ENCODE data around the gene PRDM16. TPM values are rescaled to one million over a fixed set of nuclear protein-coding genes. Genes with fewer than 3 reads are reported as not detected.

PRDM16 gene
- total and polyA plus RNA-seq, 3 donors from 2014 or later, result 2.1 to 5.6 (median 4.7) TPM

- H3K27me3 ChIP-seq, result no peaks in the 10 kb centered on the region
- H3K27ac ChIP-seq, result no peak overlapping the region
- peaks cover 21% of the 10 kb centered on the region for H3K4me1 ChIP-seq
- DNase-seq, result no peak
- H3K36me3 ChIP-seq (ENCODE audit: low read depth, missing control alignments), result no peaks in the 10 kb centered on the region
- TF ChIP-seq, protein P1, sequence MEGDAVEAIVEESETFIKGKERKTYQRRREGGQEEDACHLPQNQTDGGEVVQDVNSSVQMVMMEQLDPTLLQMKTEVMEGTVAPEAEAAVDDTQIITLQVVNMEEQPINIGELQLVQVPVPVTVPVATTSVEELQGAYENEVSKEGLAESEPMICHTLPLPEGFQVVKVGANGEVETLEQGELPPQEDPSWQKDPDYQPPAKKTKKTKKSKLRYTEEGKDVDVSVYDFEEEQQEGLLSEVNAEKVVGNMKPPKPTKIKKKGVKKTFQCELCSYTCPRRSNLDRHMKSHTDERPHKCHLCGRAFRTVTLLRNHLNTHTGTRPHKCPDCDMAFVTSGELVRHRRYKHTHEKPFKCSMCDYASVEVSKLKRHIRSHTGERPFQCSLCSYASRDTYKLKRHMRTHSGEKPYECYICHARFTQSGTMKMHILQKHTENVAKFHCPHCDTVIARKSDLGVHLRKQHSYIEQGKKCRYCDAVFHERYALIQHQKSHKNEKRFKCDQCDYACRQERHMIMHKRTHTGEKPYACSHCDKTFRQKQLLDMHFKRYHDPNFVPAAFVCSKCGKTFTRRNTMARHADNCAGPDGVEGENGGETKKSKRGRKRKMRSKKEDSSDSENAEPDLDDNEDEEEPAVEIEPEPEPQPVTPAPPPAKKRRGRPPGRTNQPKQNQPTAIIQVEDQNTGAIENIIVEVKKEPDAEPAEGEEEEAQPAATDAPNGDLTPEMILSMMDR (IDR thresholded peaks at IDR 0.05), result no peak
- no peak for TF ChIP-seq POLR2A (IDR thresholded peaks at IDR 0.05)
- H3K9me3 ChIP-seq, result no peaks in the 10 kb centered on the region
- WGBS, 2 donors, result 91 to 95% methylated on average over 8 to 21 of the region's 21 CpGs
- no peak overlapping the region for H3K4me3 ChIP-seq
- intact Hi-C loops (cut with DNase I; ENCODE audit: low total_unique reads), result no loop called here
These were observed 36.5 kb upstream of the PRDM16 start for GRCh38 chr1:3032371-3033039.

- intact Hi-C loops (cut with DNase I; ENCODE audit: low total_unique reads), result no loop called here
- peaks cover 21% of the 10 kb centered on the region for H3K4me1 ChIP-seq
- H3K9me3 ChIP-seq, result no peaks in the 10 kb centered on the region
- H3K36me3 ChIP-seq (ENCODE audit: low read depth, missing control alignments), result no peaks in the 10 kb centered on the region
- no peak overlapping the region for H3K27ac ChIP-seq
- no peak overlapping the region for H3K4me3 ChIP-seq
- DNase-seq, result no peak
- WGBS, 2 donors, result 89 to 93% methylated on average over 23 to 25 of the region's 25 CpGs
- no peaks in the 10 kb centered on the region for H3K27me3 ChIP-seq
- no peak for TF ChIP-seq POLR2A (IDR thresholded peaks at IDR 0.05)
- TF ChIP-seq, protein P1 (IDR thresholded peaks at IDR 0.05), result no peak
These were observed 35.8 kb upstream of the PRDM16 start for GRCh38 chr1:3033040-3033789.

GRCh38 chr1:3033790-3034090 is 35.3 kb upstream of the PRDM16 start:
- Histone ChIP-seq H3K9me3 (no peaks in the 10 kb centered on the region), H3K4me1 (peaks cover 24% of the 10 kb centered on the region), H3K36me3 (ENCODE audit: low read depth, missing control alignments) (no peaks in the 10 kb centered on the region), H3K27ac (no peak overlapping the region), H3K27me3 (no peaks in the 10 kb centered on the region), H3K4me3 (no peak overlapping the region)
- intact Hi-C loops (cut with DNase I; ENCODE audit: low total_unique reads), result no loop called here
- TF ChIP-seq POLR2A (IDR thresholded peaks at IDR 0.05), result no peak
- TF ChIP-seq, protein P1 (IDR thresholded peaks at IDR 0.05), result no peak
- no peak for DNase-seq
- 90 to 96% methylated on average over 3 to 4 of the region's 4 CpGs for WGBS, 2 donors

DNA sequence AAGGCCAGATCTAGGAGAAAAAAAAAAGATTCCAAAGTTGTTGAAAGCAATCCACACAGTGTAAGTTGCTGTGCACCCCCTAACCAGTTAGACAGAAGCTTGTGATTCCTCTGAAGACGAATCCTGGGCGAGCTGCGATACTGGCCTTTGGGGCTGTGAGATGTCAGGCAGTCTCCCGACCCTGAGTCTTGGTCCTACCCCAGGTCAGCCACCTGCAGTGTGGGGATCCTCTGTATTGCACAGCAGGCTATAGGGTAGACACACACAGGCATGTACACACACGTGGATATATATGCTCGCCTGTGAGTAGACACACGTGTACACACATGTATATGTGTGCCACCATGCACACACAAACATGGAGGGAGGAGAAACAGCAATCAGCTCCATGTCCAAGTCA is 34.8 kb upstream of the PRDM16 start:
- TF ChIP-seq, protein P1 (IDR thresholded peaks at IDR 0.05), result no peak
- TF ChIP-seq POLR2A (IDR thresholded peaks at IDR 0.05), result no peak
- WGBS, 2 donors, result 91 to 93% methylated on average over 7 of the region's 7 CpGs
- no peaks in the 10 kb centered on the region for H3K9me3 ChIP-seq
- H3K36me3 ChIP-seq (ENCODE audit: low read depth, missing control alignments), result no peaks in the 10 kb centered on the region
- intact Hi-C loops (cut with DNase I; ENCODE audit: low total_unique reads), result no loop called here
- no peaks in the 10 kb centered on the region for H3K27me3 ChIP-seq
- H3K4me3 ChIP-seq, result no peak overlapping the region
- peaks cover 26% of the 10 kb centered on the region for H3K4me1 ChIP-seq
- DNase-seq, result no peak
- no peak overlapping the region for H3K27ac ChIP-seq

Measured in testis (tissue), 3 donors.